Mesothelial cell of epicardium (in vitro differentiated cells): ENCODE data around the gene BID. TPM values are rescaled to one million over a fixed set of nuclear protein-coding genes. Genes with fewer than 3 reads are reported as not detected.

Experiments used
- DNase-seq, 2 experiments: peaks; one replicate each; pipeline ENCODE4 v3.0.0; 2021; ENCODE audit warnings: low spot score in 2 of 2; ENCODE audit not compliant: unreplicated experiment in 2 of 2
- H3K27ac Mint-ChIP-seq: 2 replicates; pipeline ENCODE4 v1.8.0; 2021; ENCODE audit warnings: mixed read lengths
- H3K27me3 Mint-ChIP-seq: 2 replicates; pipeline ENCODE4 v1.8.0; 2021; ENCODE audit warnings: low read depth, mixed read lengths
- H3K36me3 Mint-ChIP-seq: 2 replicates; pipeline ENCODE4 v1.8.0; 2021; ENCODE audit warnings: mixed read lengths
- H3K4me1 Mint-ChIP-seq: 2 replicates; pipeline ENCODE4 v1.8.0; 2021; ENCODE audit warnings: mixed read lengths
- H3K4me3 Mint-ChIP-seq: 2 replicates; pipeline ENCODE4 v1.8.0; 2021; ENCODE audit warnings: mild to moderate bottlenecking, moderate library complexity, mixed read lengths
- H3K9me3 Mint-ChIP-seq: 2 replicates; pipeline ENCODE4 v1.8.0; 2021; ENCODE audit warnings: mixed read lengths
- total RNA-seq: library from RNA; stranded (reverse); gene quantifications from 3 replicates; pipeline ENCODE4 v1.2.1, GENCODE V29; 2021
- TF ChIP-seq, protein P1 (sequence below): fragments of 200-600 bp; sonication (generic); IDR thresholded peaks from one replicate; pipeline ENCODE4 v1.5.0; 2021; ENCODE audit warnings: antibody characterized with exemption; ENCODE audit not compliant: unreplicated experiment

The BID gene
- total RNA-seq, 1 donor from 2014 or later, result 29.9 TPM

DNA sequence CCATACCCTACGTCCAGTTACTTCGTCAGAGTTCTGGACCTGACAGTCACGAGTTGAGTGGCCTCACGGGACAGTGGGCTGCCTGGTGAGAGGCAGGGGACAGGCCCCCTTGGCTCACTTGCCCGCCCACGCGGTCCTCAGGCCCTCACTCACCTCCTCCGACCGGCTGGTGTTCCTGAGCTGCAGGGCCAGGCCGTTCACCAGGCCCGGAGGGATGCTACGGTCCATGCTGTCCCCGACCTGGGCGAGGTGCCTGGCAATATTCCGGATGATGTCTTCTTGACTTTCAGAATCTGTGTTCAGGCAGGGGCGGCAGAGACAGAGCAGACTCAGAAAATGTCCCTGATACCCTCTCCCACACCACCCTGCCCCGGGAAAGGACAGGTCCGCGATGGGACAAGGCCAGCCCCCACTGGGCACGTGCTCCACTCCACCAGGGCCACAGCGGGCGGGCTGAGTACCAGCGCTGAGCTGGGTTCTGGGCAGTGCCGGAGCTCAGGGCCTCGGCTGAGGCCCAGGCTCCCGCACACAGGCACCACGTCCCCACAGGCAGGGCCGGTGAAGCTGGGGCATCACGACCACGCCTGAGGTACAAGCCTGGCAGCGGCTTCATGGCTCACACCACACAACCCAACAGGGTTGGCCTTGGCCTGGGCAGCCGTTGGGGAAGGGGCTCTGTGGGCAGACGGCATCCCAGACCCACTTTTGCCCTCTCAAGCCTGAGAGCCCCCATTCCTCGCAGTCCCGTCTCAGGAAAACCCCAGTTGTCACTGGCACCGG is 34.9 kb downstream of the BID start:
- Mint-ChIP-seq H3K27ac (no peak overlapping the region), H3K36me3 (peaks cover 11% of the 10 kb centered on the region)
- TF ChIP-seq, protein P1, sequence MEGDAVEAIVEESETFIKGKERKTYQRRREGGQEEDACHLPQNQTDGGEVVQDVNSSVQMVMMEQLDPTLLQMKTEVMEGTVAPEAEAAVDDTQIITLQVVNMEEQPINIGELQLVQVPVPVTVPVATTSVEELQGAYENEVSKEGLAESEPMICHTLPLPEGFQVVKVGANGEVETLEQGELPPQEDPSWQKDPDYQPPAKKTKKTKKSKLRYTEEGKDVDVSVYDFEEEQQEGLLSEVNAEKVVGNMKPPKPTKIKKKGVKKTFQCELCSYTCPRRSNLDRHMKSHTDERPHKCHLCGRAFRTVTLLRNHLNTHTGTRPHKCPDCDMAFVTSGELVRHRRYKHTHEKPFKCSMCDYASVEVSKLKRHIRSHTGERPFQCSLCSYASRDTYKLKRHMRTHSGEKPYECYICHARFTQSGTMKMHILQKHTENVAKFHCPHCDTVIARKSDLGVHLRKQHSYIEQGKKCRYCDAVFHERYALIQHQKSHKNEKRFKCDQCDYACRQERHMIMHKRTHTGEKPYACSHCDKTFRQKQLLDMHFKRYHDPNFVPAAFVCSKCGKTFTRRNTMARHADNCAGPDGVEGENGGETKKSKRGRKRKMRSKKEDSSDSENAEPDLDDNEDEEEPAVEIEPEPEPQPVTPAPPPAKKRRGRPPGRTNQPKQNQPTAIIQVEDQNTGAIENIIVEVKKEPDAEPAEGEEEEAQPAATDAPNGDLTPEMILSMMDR, result no peak

DNA sequence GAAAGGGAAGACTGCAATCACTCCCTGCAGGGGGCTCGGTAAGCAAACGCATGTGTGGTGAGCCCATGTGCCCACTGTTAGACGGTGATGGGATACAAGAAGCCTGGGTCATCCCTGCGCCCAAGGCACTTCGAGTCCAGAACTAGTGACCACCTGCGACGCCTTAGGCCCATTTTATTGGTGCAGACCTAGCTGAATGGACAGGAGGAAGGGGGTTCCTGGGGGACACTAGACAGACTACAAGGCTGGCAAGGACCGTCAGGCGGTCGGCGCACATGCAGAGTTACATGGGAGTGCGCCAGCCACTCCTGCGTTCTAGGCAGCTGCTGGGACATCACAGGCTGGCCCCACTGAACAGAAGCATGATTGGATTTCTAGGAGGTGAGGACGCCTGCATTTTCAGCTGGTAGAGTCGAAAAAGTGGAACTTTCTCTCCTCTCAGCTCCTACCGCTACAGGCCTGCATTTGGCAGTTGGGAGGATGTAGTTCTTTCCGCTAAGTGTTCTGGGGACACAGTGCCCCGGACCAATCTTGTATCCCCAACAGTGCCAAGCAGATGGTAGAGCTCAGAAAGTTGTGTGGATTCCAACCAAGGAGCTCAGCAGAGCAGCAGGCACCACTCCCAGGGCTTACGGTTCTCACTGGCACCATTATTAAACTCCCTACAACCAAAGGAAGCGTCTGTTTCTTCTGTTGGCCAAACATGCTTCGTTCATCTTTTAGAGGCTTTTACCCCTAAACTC is 35.7 kb downstream of the BID start:
- no peaks in the 10 kb centered on the region for H3K4me1 Mint-ChIP-seq
- TF ChIP-seq, protein P1, result no peak
- peaks cover 14% of the 10 kb centered on the region for H3K36me3 Mint-ChIP-seq
- DNase-seq, result no peak
- H3K27ac Mint-ChIP-seq, result no peak overlapping the region
- H3K9me3 Mint-ChIP-seq, result no peaks in the 10 kb centered on the region
- H3K27me3 Mint-ChIP-seq, result no peaks in the 10 kb centered on the region
- no peak overlapping the region for H3K4me3 Mint-ChIP-seq

More for the DNA sequence above, 34.9 kb downstream of the BID start:
- Mint-ChIP-seq H3K4me3 (no peak overlapping the region), H3K27me3 (no peaks in the 10 kb centered on the region), H3K4me1 (no peaks in the 10 kb centered on the region), H3K9me3 (no peaks in the 10 kb centered on the region)
- DNase-seq, result no peak

DNA sequence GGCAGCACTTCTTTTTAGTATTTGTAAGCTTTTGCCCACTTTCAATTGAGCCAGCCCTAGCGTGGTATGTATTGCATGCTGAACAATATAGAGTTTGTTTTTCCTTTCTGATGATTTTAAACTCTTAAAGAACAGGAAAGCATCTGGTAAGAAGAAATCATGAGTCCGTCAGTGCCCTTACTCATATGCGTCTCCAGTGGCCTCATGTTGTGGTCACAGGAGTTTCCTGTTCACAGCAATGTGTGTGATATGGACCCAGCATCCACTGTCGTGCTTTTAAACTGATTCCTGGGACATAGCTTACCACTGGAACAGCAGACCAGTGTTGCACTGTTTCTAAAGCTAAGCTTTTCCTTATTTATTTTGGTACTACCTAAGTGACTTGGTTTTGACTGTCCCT is 40.1 kb downstream of the BID start:
- Mint-ChIP-seq H3K4me1 (no peaks in the 10 kb centered on the region), H3K4me3 (no peak overlapping the region), H3K36me3 (peaks cover 21% of the 10 kb centered on the region), H3K9me3 (no peaks in the 10 kb centered on the region), H3K27me3 (no peaks in the 10 kb centered on the region), H3K27ac (no peak overlapping the region)
- DNase-seq, result no peak
- TF ChIP-seq, protein P1, result no peak

DNA sequence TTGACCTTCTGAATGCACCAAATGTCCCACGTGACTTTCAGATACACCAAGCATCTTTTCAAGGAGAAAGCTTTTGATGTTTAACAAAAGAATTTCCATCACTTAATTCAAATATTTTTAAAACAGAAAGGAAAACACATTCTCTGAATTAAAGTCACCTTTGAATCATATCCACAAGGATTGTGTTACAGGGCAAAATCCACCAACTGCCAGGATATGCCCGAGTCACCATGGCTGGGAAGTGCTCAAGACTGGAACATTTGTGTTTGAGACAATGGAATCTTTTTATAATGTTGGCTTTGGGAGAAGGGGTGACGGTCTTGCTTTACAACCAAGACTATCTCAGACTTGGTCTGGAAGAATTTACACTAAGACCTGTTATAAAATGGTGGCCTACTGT is 40.8 kb downstream of the BID start:
- peaks cover 21% of the 10 kb centered on the region for H3K36me3 Mint-ChIP-seq
- no peaks in the 10 kb centered on the region for H3K4me1 Mint-ChIP-seq
- TF ChIP-seq, protein P1, result no peak
- H3K27me3 Mint-ChIP-seq, result no peaks in the 10 kb centered on the region
- no peak overlapping the region for H3K27ac Mint-ChIP-seq
- DNase-seq, result no peak
- H3K4me3 Mint-ChIP-seq, result no peak overlapping the region
- H3K9me3 Mint-ChIP-seq, result no peaks in the 10 kb centered on the region

DNA sequence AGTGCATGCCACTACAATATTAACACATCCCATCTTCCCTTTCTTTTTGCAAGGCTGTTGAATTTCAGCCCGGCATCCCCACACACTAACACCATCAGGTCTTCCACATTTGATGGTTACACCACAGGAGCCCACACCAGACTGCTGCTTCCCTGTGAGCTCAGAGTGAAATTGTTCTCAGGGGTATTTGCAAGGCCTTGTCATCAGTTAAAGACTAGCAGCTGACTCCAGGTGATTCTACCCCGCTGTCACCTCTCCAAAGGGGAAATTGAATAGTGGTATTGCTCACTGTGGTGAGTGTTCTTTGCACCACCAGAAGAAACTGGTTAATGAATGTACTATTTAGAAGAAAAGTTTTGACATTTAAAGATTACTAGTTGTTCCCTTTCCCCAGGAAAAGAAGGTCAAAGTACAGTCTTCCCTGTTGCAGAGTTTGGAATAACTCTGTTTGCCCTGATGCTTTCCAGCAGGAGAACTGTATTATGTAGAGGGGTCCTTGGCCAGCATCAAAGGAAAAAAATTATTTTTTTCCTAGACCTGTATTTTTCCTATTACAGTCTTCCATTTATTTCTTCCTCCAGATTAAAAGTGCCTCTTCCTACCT is 41.9 kb downstream of the BID start:
- Mint-ChIP-seq H3K9me3 (no peaks in the 10 kb centered on the region), H3K4me1 (no peaks in the 10 kb centered on the region), H3K27me3 (no peaks in the 10 kb centered on the region), H3K27ac (no peak overlapping the region), H3K36me3 (peaks cover 20% of the 10 kb centered on the region), H3K4me3 (no peak overlapping the region)
- TF ChIP-seq, protein P1, result no peak
- DNase-seq, result no peak
